GM18907 (cell line): Measurements from ENCODE around the gene PELI1.
A peak's percentile ranks its signal among the peaks of the same experiment; 100 is the strongest.

ENCODE experiments used
- ATAC-seq: cut with Tn5 transposase; IDR thresholded peaks from one replicate; pipeline ENCODE4 v1.9.1; 2021; ENCODE audit warnings: mild to moderate bottlenecking, moderate library complexity; ENCODE audit not compliant: unreplicated experiment

PELI1 gene

GRCh38 chr2:64157792-64158191 lies 13.6 kb upstream of the PELI1 start:
- no peak for ATAC-seq

DNA sequence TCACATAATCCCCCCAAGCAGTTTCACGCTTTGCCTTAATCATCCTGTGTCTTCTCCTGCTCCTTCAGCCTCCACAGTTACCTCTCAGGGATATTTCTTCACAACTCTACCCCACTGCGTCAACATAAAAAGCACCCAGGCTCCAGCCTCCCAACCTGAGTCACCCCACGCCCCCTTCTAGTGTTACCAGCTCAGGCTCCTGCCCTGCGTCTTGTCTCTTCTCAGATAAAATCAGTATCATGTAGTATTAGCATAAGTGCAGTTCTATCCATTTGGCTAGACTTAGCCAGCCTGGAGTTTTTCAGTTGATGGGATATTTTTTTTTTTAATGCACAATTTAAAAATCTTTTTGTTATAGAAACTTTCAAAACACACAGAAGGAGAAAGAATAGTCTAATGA lies 9.6 kb upstream of the PELI1 start:
- ATAC-seq = no peak

GRCh38 chr2:64151476-64151875 lies 7.3 kb upstream of the PELI1 start:
- ATAC-seq = no peak

DNA sequence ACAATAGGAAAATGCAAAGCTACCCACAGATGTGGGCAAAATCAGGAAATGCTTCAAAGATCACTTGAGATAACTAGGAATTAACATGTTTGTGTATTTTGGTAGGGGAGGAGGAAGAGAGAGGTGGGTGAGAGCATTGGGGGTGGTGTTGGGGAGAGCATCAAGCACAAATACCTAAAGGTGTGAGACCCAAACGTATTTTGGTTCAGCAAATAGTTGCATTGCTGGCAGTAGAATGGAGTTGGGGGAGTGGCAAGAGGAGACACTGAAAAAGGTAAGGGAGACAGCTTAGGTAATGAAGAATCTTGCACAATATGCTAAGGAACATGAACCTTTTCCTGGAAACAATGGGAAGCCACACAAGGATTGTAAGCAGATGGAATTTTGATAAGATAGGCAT lies 1.5 kb upstream of the PELI1 start:
- no peak for ATAC-seq

DNA sequence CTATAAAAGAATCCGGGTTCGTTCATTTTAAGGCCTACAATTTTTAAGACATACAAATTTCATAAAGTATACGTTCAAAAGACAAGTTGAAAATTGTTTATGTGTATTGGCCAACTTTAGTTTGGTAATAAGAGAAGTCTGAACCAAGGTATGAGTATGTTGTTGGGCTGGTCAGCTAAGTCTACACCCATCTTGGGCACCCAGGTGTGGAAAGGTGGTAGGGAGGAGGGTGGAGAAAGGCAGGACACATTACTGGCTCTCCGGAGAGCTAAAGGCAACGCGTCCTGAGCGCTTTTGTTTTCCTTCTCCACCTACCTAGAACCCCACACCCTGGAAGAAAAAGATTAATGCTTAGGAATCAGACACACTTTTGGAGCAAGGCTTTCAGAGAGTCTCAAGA lies 899 bp upstream of the PELI1 start:
- no peak for ATAC-seq

DNA sequence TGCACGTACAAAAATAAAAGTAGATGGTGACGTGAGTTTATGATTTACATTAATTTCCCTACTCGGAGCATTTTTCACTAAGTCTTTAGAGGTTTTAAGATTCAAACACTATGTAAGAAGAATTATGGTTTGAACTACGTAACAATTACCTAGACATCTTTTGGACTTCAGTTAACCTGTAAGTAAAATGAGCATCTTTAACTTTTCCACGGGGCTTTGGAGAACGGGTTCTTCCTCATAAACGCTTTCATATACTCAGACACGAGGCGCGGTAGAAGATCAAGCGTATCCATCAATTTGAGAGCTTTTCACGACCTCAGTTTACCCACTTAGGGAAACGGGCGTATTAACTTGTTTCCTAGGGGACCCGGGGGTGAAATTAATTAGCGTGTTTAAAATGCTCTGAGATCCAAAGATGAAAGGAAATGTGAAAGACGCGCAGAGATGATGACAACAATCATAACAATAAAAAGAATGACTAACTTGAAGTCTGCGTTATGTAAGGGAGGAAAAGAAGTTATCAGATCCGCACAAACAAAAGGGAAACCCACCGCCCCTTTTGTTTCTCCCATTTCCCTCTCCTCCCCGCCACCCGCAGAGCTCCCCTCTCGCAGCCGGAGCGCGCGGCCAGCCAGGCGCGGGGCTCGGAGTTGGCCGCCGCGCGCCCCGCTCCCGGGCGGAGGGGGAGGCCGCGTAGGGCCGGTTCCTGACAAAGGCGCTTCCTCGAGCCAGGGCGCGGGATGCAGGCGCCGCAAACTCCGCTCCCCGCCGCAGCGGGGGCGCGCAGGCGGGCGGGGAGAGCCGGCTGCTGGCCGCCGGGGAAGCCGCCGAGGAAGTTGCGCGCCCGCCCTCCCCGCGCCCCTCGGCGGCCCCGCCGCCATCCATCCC lies 807 bp downstream of the PELI1 start:
- peak; percentile 29 for ATAC-seq

DNA sequence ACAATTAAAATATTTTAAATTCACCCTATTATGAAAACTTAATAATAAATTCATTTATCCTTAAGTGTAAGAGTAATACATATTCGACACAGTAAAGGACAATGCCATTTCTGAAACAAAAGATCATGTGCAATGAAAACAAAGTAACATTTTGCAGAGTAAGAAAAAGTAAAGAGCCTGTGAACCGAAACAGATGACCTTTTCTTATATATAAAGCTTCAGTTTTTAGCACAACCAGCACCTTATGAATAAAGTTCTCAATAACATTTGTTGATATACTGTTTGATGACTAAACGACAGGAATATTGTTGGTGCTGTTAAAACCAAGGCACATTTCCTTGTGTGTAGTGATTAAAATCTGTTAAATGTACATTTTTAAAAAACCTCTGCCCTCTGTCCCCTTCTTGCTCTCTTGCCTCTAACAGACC lies 1.5 kb downstream of the PELI1 start:
- no peak for ATAC-seq

- no peak for ATAC-seq
Measured at GRCh38 chr2:64141674-64142405, 2.4 kb downstream of the PELI1 start.

DNA sequence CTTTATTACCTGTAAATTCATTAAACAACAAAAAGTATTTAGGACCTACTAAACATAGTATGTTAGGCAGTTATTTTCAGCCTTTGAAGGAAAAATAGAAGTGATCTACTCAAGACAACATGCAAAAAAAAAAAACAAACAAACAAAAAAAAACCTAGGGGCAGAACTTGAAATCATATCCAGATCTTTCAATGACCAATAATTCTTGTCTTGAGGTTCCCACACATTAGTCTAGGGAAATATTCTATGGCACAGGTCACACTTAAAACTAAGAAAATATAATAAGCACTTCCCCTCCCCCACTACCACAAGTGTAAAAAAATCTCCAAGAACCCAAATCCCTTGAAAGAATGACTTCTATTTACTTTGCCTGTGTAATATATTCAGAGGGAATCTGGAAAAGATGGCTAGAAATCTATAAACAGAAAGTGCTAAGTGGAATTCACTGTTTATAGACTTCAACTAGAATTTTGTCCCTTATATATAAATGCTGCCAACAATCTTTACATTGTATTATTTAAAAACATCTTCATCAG lies 3.5 kb downstream of the PELI1 start:
- no peak for ATAC-seq

GRCh38 chr2:64139956-64140355 lies 4.3 kb downstream of the PELI1 start:
- ATAC-seq = no peak

- ATAC-seq = no peak
Measured at GRCh38 chr2:64137996-64138395, 6.2 kb downstream of the PELI1 start.

DNA sequence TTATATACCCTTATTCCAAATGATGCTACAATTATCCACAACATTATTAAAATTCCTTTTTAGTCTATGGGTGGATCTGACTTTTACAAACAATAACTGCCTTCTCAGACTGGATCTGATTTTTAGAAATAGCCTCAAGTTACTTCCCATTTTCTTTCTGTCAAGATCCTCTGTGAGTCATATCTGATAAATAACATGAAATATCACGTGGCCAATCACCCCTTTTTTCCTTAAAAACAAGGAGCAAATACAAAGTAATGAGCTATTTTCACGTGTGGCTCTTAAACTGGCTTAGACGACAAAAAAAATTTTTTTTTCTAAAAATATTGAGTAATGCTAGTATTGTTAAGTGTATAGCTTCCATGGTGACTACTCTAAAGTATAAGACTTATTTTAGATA lies 6.7 kb downstream of the PELI1 start:
- ATAC-seq = no peak

DNA sequence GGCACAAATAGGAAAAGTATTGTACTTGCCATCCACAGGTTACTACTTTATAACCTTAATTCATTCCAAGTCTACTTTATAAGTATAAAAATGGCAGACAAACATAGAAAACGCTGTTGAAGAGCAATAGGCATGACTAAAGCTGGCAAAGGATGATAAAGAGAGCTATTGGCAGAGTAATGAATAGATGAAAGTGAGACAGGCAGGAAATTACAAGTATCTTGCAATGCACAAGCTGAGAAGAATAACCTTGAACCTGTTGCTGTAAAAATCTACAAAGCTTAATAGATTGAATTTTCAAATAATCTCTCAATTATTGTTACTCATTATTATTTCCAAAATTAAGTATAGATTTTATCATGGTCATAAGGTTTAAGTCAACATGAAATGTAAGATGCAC lies 8.8 kb downstream of the PELI1 start:
- ATAC-seq = no peak

GRCh38 chr2:64134813-64135212 lies 9.4 kb downstream of the PELI1 start:
- ATAC-seq = no peak

DNA sequence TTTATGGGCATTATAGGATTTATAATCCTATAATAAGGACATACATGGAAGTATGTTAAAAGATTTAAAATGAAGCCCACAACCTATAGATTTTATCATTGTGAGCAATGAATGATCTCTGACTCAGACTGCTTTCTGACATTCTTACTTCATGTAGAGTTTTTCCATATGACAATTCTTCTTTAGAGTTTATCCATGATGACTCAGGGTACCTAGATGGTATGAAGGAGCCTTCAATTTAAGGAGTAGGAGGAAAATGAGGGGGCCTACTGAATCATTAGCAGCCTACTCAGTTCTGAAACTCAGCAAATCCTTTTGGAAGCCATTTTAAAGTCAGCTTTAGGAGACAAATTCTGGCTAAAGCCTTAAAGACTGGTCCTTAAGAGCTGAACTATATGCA lies 10.4 kb downstream of the PELI1 start:
- ATAC-seq = no peak

DNA sequence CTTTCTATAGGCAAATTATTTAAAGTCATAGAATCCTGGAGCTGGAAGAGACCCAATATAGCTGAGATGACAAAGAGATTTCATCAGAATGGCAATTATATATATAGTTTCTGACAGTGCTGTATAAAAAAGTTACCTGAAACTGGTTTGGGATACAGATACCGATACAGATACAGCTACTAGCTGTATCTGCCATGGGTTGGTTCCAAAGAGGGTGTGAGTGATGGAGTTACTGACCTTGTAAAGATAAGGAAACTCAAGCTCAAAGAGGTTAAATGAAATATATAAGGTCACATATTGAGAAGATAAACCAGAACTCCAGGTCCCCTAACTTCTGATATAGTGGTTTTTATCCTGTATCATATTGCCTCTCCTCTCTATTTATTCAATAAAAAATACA lies 10.9 kb downstream of the PELI1 start:
- ATAC-seq = no peak

DNA sequence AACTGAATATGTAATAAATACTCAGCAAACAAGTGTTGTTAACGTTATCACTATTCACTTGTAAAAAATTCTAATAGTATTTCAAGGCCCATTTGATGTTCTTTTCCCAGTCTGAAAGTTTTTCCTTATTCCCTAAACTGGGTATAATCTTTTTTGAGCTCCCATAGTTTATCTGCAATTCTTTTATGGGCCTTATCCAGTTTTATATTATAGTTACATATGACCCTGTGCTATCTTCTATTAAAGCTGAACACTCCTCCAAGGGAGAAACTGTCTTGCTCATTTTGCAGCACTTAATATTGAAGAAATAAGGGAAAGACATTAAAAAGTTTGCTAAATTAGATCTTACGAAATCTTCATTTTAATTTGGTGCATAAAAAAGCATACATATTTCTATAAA lies 13.9 kb downstream of the PELI1 start:
- no peak for ATAC-seq

DNA sequence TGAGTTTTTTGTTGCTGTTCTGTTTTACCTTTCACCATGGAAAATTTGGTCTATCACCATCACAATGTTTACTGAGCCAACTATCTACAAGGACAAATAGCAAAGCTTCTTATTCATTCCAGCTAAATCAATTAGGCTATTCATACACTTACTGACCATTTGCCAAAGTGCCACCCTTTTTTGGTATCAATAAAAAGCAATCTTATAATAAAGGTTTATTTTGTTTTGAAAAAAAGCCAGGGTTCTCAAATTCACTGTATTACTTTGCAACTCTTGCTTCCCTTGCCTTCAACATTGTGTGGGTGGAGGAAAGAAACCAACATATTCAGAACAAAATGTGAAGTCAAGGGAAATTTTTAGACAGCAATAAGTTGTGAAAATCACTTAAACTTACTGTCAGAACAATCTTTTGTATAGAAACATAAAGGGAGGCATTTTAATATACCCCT lies 15.3 kb downstream of the PELI1 start:
- ATAC-seq = no peak

- no peak for ATAC-seq
Measured at GRCh38 chr2:64128406-64128805, 15.8 kb downstream of the PELI1 start.

DNA sequence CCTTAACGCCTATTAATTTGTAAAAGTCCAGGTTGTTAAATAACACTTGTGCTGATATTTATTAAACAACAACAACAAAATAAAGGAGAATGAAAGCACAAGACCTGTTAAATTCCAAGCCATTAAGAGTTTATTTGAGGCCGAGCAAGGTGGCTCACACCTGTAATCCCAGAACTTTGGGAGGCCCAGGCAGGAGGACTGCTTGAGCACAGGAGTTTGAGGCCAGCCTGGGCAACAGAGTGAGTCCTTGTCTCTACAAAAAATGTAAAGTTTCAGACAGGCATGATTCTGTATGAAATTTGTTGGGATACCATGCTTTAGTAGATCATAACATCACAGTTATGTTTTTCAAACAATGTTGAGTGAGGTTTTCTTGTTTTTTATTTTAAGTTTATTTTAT lies 17.1 kb downstream of the PELI1 start:
- ATAC-seq = no peak

- ATAC-seq = no peak
Measured at GRCh38 chr2:64126601-64127000, 17.6 kb downstream of the PELI1 start.

DNA sequence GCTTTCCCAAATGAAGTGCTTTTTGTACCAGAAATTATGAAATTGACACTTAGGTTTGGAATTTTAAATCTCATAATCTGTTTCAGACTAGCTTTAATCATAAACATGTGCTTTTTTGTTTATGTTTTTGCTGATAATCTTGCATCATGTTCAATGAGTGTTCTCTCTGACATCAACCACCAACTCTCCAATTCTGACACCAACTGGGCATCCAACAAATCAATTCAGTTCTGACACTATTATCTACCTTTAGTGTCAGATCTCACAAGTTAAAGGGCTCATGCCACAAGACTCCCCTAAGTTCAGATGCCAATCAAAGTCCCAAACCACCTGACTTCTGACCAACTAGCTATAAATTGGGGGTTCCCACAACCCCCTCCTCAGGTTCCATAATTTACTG lies 19.6 kb downstream of the PELI1 start:
- ATAC-seq = no peak
